ENCODE measurements around the gene SDF4.

GRCh38 chr1:1260843-1261560, 29.2 kb upstream of the SDF4 start:
- TF ChIP-seq, protein P1, sequence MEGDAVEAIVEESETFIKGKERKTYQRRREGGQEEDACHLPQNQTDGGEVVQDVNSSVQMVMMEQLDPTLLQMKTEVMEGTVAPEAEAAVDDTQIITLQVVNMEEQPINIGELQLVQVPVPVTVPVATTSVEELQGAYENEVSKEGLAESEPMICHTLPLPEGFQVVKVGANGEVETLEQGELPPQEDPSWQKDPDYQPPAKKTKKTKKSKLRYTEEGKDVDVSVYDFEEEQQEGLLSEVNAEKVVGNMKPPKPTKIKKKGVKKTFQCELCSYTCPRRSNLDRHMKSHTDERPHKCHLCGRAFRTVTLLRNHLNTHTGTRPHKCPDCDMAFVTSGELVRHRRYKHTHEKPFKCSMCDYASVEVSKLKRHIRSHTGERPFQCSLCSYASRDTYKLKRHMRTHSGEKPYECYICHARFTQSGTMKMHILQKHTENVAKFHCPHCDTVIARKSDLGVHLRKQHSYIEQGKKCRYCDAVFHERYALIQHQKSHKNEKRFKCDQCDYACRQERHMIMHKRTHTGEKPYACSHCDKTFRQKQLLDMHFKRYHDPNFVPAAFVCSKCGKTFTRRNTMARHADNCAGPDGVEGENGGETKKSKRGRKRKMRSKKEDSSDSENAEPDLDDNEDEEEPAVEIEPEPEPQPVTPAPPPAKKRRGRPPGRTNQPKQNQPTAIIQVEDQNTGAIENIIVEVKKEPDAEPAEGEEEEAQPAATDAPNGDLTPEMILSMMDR (IDR thresholded peaks at IDR 0.05): no peak
- no peak for TF ChIP-seq POLR2A (IDR thresholded peaks at IDR 0.05)
